Measurements from ENCODE around the gene IGHMBP2. TPM values are rescaled to one million over a fixed set of nuclear protein-coding genes. Genes with fewer than 3 reads are reported as not detected.

The IGHMBP2 gene
- total and polyA plus RNA-seq, 2 experiments from 2014 or later, result 5.2 to 9.3 TPM

GRCh38 chr11:68857037-68857586 lies 46.6 kb upstream of the IGHMBP2 start:
- Histone ChIP-seq H3K9me2 (ENCODE audit: insufficient read depth) (no peaks in the 10 kb centered on the region), H3F3A (ENCODE audit: insufficient read depth) (peaks cover 17% of the 10 kb centered on the region; the same call in 1 of the 2 replicates), H3K9me3 (ENCODE audit: low read depth) (no peaks in the 10 kb centered on the region), H3K27ac (no peak overlapping the region), H3K36me3 (ENCODE audit: low read depth) (no peaks in the 10 kb centered on the region), H3K4me1 (ENCODE audit: insufficient read depth) (0 out of 2 replicates have a peak, but pooled peaks cover 6% of the 10 kb centered on the region), H2AFZ (no peak overlapping the region), H3K4me3 (no peak overlapping the region), H3K27me3 (replicated peaks; ENCODE audit: insufficient read depth) (peaks cover 14% of the 10 kb centered on the region; the same call in 1 of the 2 replicates), H3K9ac (no peak overlapping the region), H3K4me2 (ENCODE audit: unreplicated experiment) (no peak overlapping the region), H3K79me2 (ENCODE audit: insufficient read depth) (no peaks in the 10 kb centered on the region), H4K20me1 (ENCODE audit: insufficient read depth) (no peaks in the 10 kb centered on the region)
- no peak for TF ChIP-seq EZH2phosphoT487 (IDR thresholded peaks at IDR 0.05; ENCODE audit: insufficient read depth, low read depth)
- no peak for TF ChIP-seq EZH2 (IDR thresholded peaks at IDR 0.05; ENCODE audit: insufficient read depth, poor library complexity, severe bottlenecking)
- in situ Hi-C loops (cut with MboI), result no loop called here
- DNase-seq, result no peak
- WGBS, 2 experiments (ENCODE audit: low coverage in 1 of 2, low lambda C conversion rate in 2 of 2, missing lambda C conversion rate in 2 of 2), result 90 to 92% methylated on average over 8 of the region's 8 CpGs

- no peak overlapping the region for H3K9ac ChIP-seq
- WGBS, 2 experiments (ENCODE audit: low coverage in 1 of 2, low lambda C conversion rate in 2 of 2, missing lambda C conversion rate in 2 of 2), result 69% methylated on average over 8 of the region's 8 CpGs
- TF ChIP-seq EZH2 (IDR thresholded peaks at IDR 0.05; ENCODE audit: insufficient read depth, poor library complexity, severe bottlenecking) (no peak), EZH2phosphoT487 (IDR thresholded peaks at IDR 0.05; ENCODE audit: insufficient read depth, low read depth) (no peak)
- no peaks in the 10 kb centered on the region for H3K79me2 ChIP-seq (ENCODE audit: insufficient read depth)
- no peak overlapping the region for H3K4me2 ChIP-seq (ENCODE audit: unreplicated experiment)
- DNase-seq, result no peak
- in situ Hi-C loops (cut with MboI), result no loop called here
- no peak overlapping the region for H3K4me3 ChIP-seq
- no peaks in the 10 kb centered on the region for H3K9me2 ChIP-seq (ENCODE audit: insufficient read depth)
- H3K27me3 ChIP-seq (replicated peaks; ENCODE audit: insufficient read depth), result peaks cover 7% of the 10 kb centered on the region; the same call in 1 of the 2 replicates
- no peaks in the 10 kb centered on the region for H4K20me1 ChIP-seq (ENCODE audit: insufficient read depth)
- no peak overlapping the region for H2AFZ ChIP-seq
- peaks cover 17% of the 10 kb centered on the region; the same call in 1 of the 2 replicates for H3F3A ChIP-seq (ENCODE audit: insufficient read depth)
- no peaks in the 10 kb centered on the region for H3K9me3 ChIP-seq (ENCODE audit: low read depth)
- 0 out of 2 replicates have a peak, but pooled peaks cover 6% of the 10 kb centered on the region for H3K4me1 ChIP-seq (ENCODE audit: insufficient read depth)
- no peaks in the 10 kb centered on the region for H3K36me3 ChIP-seq (ENCODE audit: low read depth)
- no peak overlapping the region for H3K27ac ChIP-seq
Observed at GRCh38 chr11:68859123-68859522, 44.6 kb upstream of the IGHMBP2 start.

- Histone ChIP-seq H3K79me2 (ENCODE audit: insufficient read depth) (no peaks in the 10 kb centered on the region), H3K27ac (no peak overlapping the region), H4K20me1 (ENCODE audit: insufficient read depth) (no peaks in the 10 kb centered on the region), H2AFZ (no peak overlapping the region), H3K9me3 (ENCODE audit: low read depth) (no peaks in the 10 kb centered on the region), H3K9me2 (ENCODE audit: insufficient read depth) (no peaks in the 10 kb centered on the region), H3K9ac (no peak overlapping the region), H3F3A (ENCODE audit: insufficient read depth) (peaks cover 6% of the 10 kb centered on the region; the same call in 1 of the 2 replicates), H3K4me3 (no peak overlapping the region), H3K4me2 (ENCODE audit: unreplicated experiment) (no peak overlapping the region), H3K36me3 (ENCODE audit: low read depth) (no peaks in the 10 kb centered on the region), H3K4me1 (ENCODE audit: insufficient read depth) (no peaks in the 10 kb centered on the region), H3K27me3 (replicated peaks; ENCODE audit: insufficient read depth) (no peaks in the 10 kb centered on the region)
- in situ Hi-C loops (cut with MboI), result no loop called here
- WGBS, 2 experiments (ENCODE audit: low coverage in 1 of 2, low lambda C conversion rate in 2 of 2, missing lambda C conversion rate in 2 of 2), result 75 to 89% methylated on average over 6 of the region's 6 CpGs
- no peak for DNase-seq
- TF ChIP-seq EZH2 (IDR thresholded peaks at IDR 0.05; ENCODE audit: insufficient read depth, poor library complexity, severe bottlenecking), result no peak
- no peak for TF ChIP-seq EZH2phosphoT487 (IDR thresholded peaks at IDR 0.05; ENCODE audit: insufficient read depth, low read depth)
Observed at GRCh38 chr11:68862421-68862820, 41.3 kb upstream of the IGHMBP2 start.

- 77 to 79% methylated on average over 3 of the region's 3 CpGs for WGBS, 2 experiments (ENCODE audit: low coverage in 1 of 2, low lambda C conversion rate in 2 of 2, missing lambda C conversion rate in 2 of 2)
- no peak overlapping the region for H3K4me2 ChIP-seq (ENCODE audit: unreplicated experiment)
- no peak for TF ChIP-seq EZH2 (IDR thresholded peaks at IDR 0.05; ENCODE audit: insufficient read depth, poor library complexity, severe bottlenecking)
- no peak for TF ChIP-seq EZH2phosphoT487 (IDR thresholded peaks at IDR 0.05; ENCODE audit: insufficient read depth, low read depth)
- no peaks in the 10 kb centered on the region for H4K20me1 ChIP-seq (ENCODE audit: insufficient read depth)
- no peaks in the 10 kb centered on the region for H3K4me1 ChIP-seq (ENCODE audit: insufficient read depth)
- no peak overlapping the region for H3K9ac ChIP-seq
- in situ Hi-C loops (cut with MboI), result no loop called here
- no peaks in the 10 kb centered on the region for H3K9me2 ChIP-seq (ENCODE audit: insufficient read depth)
- H3K27ac ChIP-seq, result no peak overlapping the region
- 0 out of 2 replicates have a peak, but pooled peaks cover 4% of the 10 kb centered on the region for H3F3A ChIP-seq (ENCODE audit: insufficient read depth)
- no peak overlapping the region for H2AFZ ChIP-seq
- no peaks in the 10 kb centered on the region for H3K79me2 ChIP-seq (ENCODE audit: insufficient read depth)
- H3K36me3 ChIP-seq (ENCODE audit: low read depth), result no peaks in the 10 kb centered on the region
- no peaks in the 10 kb centered on the region for H3K27me3 ChIP-seq (replicated peaks; ENCODE audit: insufficient read depth)
- H3K9me3 ChIP-seq (ENCODE audit: low read depth), result no peaks in the 10 kb centered on the region
- H3K4me3 ChIP-seq, result no peak overlapping the region
- no peak for DNase-seq
Observed at GRCh38 chr11:68863553-68864265, 40.0 kb upstream of the IGHMBP2 start.

Data from GM23248 (cell line).